NCI-H1436 treated with DMSO at 0.1 percent for 48 hours (cell line): ENCODE data around the gene FRMD6.
A peak's percentile ranks its signal among the peaks of the same experiment; 100 is the strongest.

ENCODE experiments used
- DNase-seq: peaks from one replicate; lab custom pipeline; 2025; lab: John Stamatoyannopoulos, UW

Gene FRMD6

GRCh38 chr14:51666826-51667225 is 15.1 kb downstream of the FRMD6 start:
- no peak for DNase-seq

- DNase-seq, result no peak
Measured at GRCh38 chr14:51668870-51669269, 17.2 kb downstream of the FRMD6 start.

- DNase-seq, result no peak
Measured at GRCh38 chr14:51674294-51675002, 22.7 kb downstream of the FRMD6 start.

- no peak for DNase-seq
Measured at GRCh38 chr14:51676549-51676948, 24.8 kb downstream of the FRMD6 start.

GRCh38 chr14:51677266-51677665 is 25.6 kb downstream of the FRMD6 start:
- no peak for DNase-seq

- no peak for DNase-seq
Measured at GRCh38 chr14:51677738-51678137, 26.0 kb downstream of the FRMD6 start.

GRCh38 chr14:51680031-51680430 is 28.3 kb downstream of the FRMD6 start:
- DNase-seq, result no peak

- DNase-seq, result peak; percentile 60
Measured at GRCh38 chr14:51681411-51681810, 29.7 kb downstream of the FRMD6 start.

- DNase-seq, result no peak
Measured at GRCh38 chr14:51682411-51682810, 30.7 kb downstream of the FRMD6 start.

- no peak for DNase-seq
Measured at GRCh38 chr14:51684760-51685159, 33.0 kb downstream of the FRMD6 start.

GRCh38 chr14:51691176-51691575 is 39.5 kb downstream of the FRMD6 start:
- no peak for DNase-seq

GRCh38 chr14:51692646-51693045 is 40.9 kb downstream of the FRMD6 start:
- DNase-seq, result no peak

GRCh38 chr14:51697848-51698247 is 46.1 kb downstream of the FRMD6 start:
- DNase-seq, result no peak

GRCh38 chr14:51701951-51702350 is 50.2 kb downstream of the FRMD6 start:
- no peak for DNase-seq

- no peak for DNase-seq
Measured at GRCh38 chr14:51703787-51704186, 52.1 kb downstream of the FRMD6 start.

GRCh38 chr14:51704545-51704944 is 52.8 kb downstream of the FRMD6 start:
- DNase-seq, result no peak

- DNase-seq, result no peak
Measured at GRCh38 chr14:51707327-51707726, 55.6 kb downstream of the FRMD6 start.

- no peak for DNase-seq
Measured at GRCh38 chr14:51711505-51711904, 59.8 kb downstream of the FRMD6 start.

GRCh38 chr14:51715250-51715649 is 63.5 kb downstream of the FRMD6 start:
- DNase-seq, result no peak

GRCh38 chr14:51715742-51716141 is 64.0 kb downstream of the FRMD6 start:
- DNase-seq, result no peak

GRCh38 chr14:51716610-51717009 is 64.9 kb downstream of the FRMD6 start:
- DNase-seq, result no peak

- DNase-seq, result no peak
Measured at GRCh38 chr14:51717766-51718165, 66.1 kb downstream of the FRMD6 start.

GRCh38 chr14:51719955-51720354 is 68.2 kb downstream of the FRMD6 start:
- no peak for DNase-seq

- no peak for DNase-seq
Measured at GRCh38 chr14:51723990-51724389, 72.3 kb downstream of the FRMD6 start.
